Neural crest cell (in vitro differentiated cells): ENCODE measurements around the gene PTTG1IP2. TPM values are rescaled to one million over a fixed set of nuclear protein-coding genes. Genes with fewer than 3 reads are reported as not detected.

Source experiments
- DNase-seq: peaks from one replicate; pipeline ENCODE4 v3.0.0; 2021; ENCODE audit warnings: low read depth, mixed read lengths, low spot score
- H3K27ac Mint-ChIP-seq: one replicate; pipeline ENCODE4 v1.8.0; 2021; ENCODE audit warnings: mild to moderate bottlenecking, mixed read lengths; ENCODE audit not compliant: unreplicated experiment
- H3K27me3 Mint-ChIP-seq: 2 replicates; pipeline ENCODE4 v1.8.0; 2021; ENCODE audit warnings: low read depth, mild to moderate bottlenecking, mixed read lengths
- H3K36me3 Mint-ChIP-seq: 2 replicates; pipeline ENCODE4 v1.8.0; 2021; ENCODE audit warnings: low read depth, mild to moderate bottlenecking, mixed read lengths
- H3K4me1 Mint-ChIP-seq: 2 replicates; pipeline ENCODE4 v1.8.0; 2021; ENCODE audit warnings: mixed read lengths
- H3K4me3 Mint-ChIP-seq: one replicate; pipeline ENCODE4 v1.8.0; 2021; ENCODE audit warnings: mild to moderate bottlenecking, mixed read lengths
- H3K9me3 Mint-ChIP-seq: 2 replicates; pipeline ENCODE4 v1.8.0; 2021; ENCODE audit warnings: mixed read lengths
- CTCF ChIP-seq: fragments of 200-600 bp; sonication (generic); conservative IDR thresholded peaks from 2 replicates; pipeline ENCODE4 v1.5.0; 2021; ENCODE audit warnings: antibody characterized with exemption, mild to moderate bottlenecking
- long read RNA-seq: library from polyadenylated mRNA; unstranded; transcript quantifications from one replicate; pipeline ENCODE4 v2.0.0, GENCODE V29; 2020
- total RNA-seq: library from RNA; stranded (reverse); gene quantifications from 2 replicates; pipeline ENCODE4 v1.2.1, GENCODE V29; 2021

The PTTG1IP2 gene
- not detected in 2 replicates for total RNA-seq
- long read RNA-seq, result 0 reads

GRCh38 chr7:90469554-90469953 is at the start of gene PTTG1IP2:
Gene PTTG1IP2 (plus strand): TSS chr7:90469639. CDS start chr7:90469787, 148 bp downstream.
- Mint-ChIP-seq H3K9me3 (peaks cover 7% of the 10 kb centered on the region), H3K27ac (no peak within 1 kb of the TSS), H3K27me3 (no peaks in the 10 kb centered on the region), H3K4me3 (no peak within 1 kb of the TSS), H3K4me1 (no peaks in the 10 kb centered on the region), H3K36me3 (peaks cover 5% of the 10 kb centered on the region)
- DNase-seq, result no peak
- no peak for TF ChIP-seq CTCF

- no peak overlapping the region for H3K27ac Mint-ChIP-seq
- no peak for TF ChIP-seq CTCF
- H3K9me3 Mint-ChIP-seq, result no peaks in the 10 kb centered on the region
- H3K4me3 Mint-ChIP-seq, result no peak overlapping the region
- H3K36me3 Mint-ChIP-seq, result peaks cover 3% of the 10 kb centered on the region
- no peaks in the 10 kb centered on the region for H3K4me1 Mint-ChIP-seq
- no peaks in the 10 kb centered on the region for H3K27me3 Mint-ChIP-seq
- DNase-seq, result no peak
Observed at GRCh38 chr7:90421651-90422050, 47.8 kb upstream of the PTTG1IP2 start.

GRCh38 chr7:90424720-90425119 is 44.7 kb upstream of the PTTG1IP2 start:
- Mint-ChIP-seq H3K36me3 (peaks cover 3% of the 10 kb centered on the region), H3K27me3 (no peaks in the 10 kb centered on the region), H3K4me3 (no peak overlapping the region), H3K4me1 (no peaks in the 10 kb centered on the region), H3K27ac (no peak overlapping the region), H3K9me3 (no peaks in the 10 kb centered on the region)
- DNase-seq, result no peak
- no peak for TF ChIP-seq CTCF

GRCh38 chr7:90425376-90425775 is 44.1 kb upstream of the PTTG1IP2 start:
- Mint-ChIP-seq H3K9me3 (no peaks in the 10 kb centered on the region), H3K27me3 (no peaks in the 10 kb centered on the region), H3K4me1 (no peaks in the 10 kb centered on the region), H3K4me3 (no peak overlapping the region), H3K27ac (no peak overlapping the region), H3K36me3 (peaks cover 3% of the 10 kb centered on the region)
- no peak for TF ChIP-seq CTCF
- DNase-seq, result no peak

- Mint-ChIP-seq H3K27ac (no peak overlapping the region), H3K36me3 (peaks cover 7% of the 10 kb centered on the region), H3K9me3 (peaks cover 3% of the 10 kb centered on the region), H3K4me3 (no peak overlapping the region), H3K27me3 (no peaks in the 10 kb centered on the region), H3K4me1 (no peaks in the 10 kb centered on the region)
- DNase-seq, result no peak
- TF ChIP-seq CTCF, result no peak
Observed at GRCh38 chr7:90430614-90431460, 38.6 kb upstream of the PTTG1IP2 start.
